Loucy (cell line): ENCODE results near the gene HS6ST3.

ENCODE experiments used
- H2AFZ ChIP-seq: fragments of 200-600 bp; sonication (generic); 2 replicates; pipeline ENCODE4 v1.6.0; 2016; ENCODE audit warnings: antibody characterized with exemption, mild to moderate bottlenecking, low read length, moderate library complexity
- H3F3A ChIP-seq: fragments of 200-600 bp; 2 replicates; pipeline ENCODE4 v1.6.0; 2016; ENCODE audit warnings: antibody characterized with exemption, low read depth, mild to moderate bottlenecking
- H3K27me3 ChIP-seq: fragments of 200-600 bp; sonication (generic); 2 replicates; pipeline ENCODE4 v1.6.1; 2014; ENCODE audit warnings: low read length, mild to moderate bottlenecking; ENCODE audit not compliant: insufficient read depth, poor library complexity, severe bottlenecking
- H3K36me3 ChIP-seq: fragments of 200-600 bp; sonication (generic); 2 replicates; pipeline ENCODE4 v1.6.1; 2016; ENCODE audit warnings: low read length; ENCODE audit not compliant: insufficient read depth
- H3K4me1 ChIP-seq: fragments of 200-600 bp; sonication (generic); 2 replicates; pipeline ENCODE4 v1.5.1; 2014; ENCODE audit warnings: low read length, mild to moderate bottlenecking; ENCODE audit not compliant: insufficient read depth, poor library complexity, severe bottlenecking
- H3K4me2 ChIP-seq: fragments of 200-600 bp; sonication (generic); 2 replicates; pipeline ENCODE4 v1.6.0; 2014; ENCODE audit warnings: antibody characterized with exemption, low read length, low read depth, mild to moderate bottlenecking; ENCODE audit not compliant: poor library complexity, severe bottlenecking
- H3K4me3 ChIP-seq: fragments of 200-600 bp; sonication (generic); 2 replicates; pipeline ENCODE4 v1.5.1; 2014; ENCODE audit warnings: low read length, mild to moderate bottlenecking, mixed read lengths; ENCODE audit not compliant: poor library complexity, severe bottlenecking
- H3K79me2 ChIP-seq: fragments of 200-600 bp; sonication (generic); 2 replicates; pipeline ENCODE4 v1.6.1; 2014; ENCODE audit warnings: low read length; ENCODE audit not compliant: insufficient read depth
- H3K9ac ChIP-seq: fragments of 200-600 bp; sonication (generic); 2 replicates; pipeline ENCODE4 v1.6.0; 2014; ENCODE audit warnings: mild to moderate bottlenecking, low read depth, low read length, moderate library complexity; ENCODE audit not compliant: poor library complexity, severe bottlenecking
- H3K9me2 ChIP-seq: fragments of 200-600 bp; sonication (generic); replicated peaks from 2 replicates; pipeline ENCODE4 v1.6.1; 2016; ENCODE audit warnings: low read depth, low read length, mixed read lengths
- H3K9me3 ChIP-seq: fragments of 200-600 bp; sonication (generic); 2 replicates; pipeline ENCODE4 v1.6.1; 2014; ENCODE audit warnings: mild to moderate bottlenecking, antibody characterized with exemption, low read length, low read depth; ENCODE audit not compliant: insufficient read depth
- H4K20me1 ChIP-seq: fragments of 200-600 bp; sonication (generic); 2 replicates; pipeline ENCODE4 v1.6.0; 2014; ENCODE audit warnings: antibody characterized with exemption, low read length, mild to moderate bottlenecking; ENCODE audit not compliant: insufficient read depth, poor library complexity, severe bottlenecking
- EZH2phosphoT487 ChIP-seq: fragments of 200-600 bp; IDR thresholded peaks from 2 replicates; pipeline ENCODE4 v1.6.1; 2018; ENCODE audit warnings: antibody characterized with exemption, mild to moderate bottlenecking, moderate library complexity, borderline replicate concordance
- TF ChIP-seq, protein P1 (sequence below): fragments of 200-600 bp; sonication (generic); conservative IDR thresholded peaks from 2 replicates; pipeline ENCODE4 v1.5.1; 2014; ENCODE audit warnings: mild to moderate bottlenecking, antibody characterized with exemption, low read length

The HS6ST3 gene

DNA sequence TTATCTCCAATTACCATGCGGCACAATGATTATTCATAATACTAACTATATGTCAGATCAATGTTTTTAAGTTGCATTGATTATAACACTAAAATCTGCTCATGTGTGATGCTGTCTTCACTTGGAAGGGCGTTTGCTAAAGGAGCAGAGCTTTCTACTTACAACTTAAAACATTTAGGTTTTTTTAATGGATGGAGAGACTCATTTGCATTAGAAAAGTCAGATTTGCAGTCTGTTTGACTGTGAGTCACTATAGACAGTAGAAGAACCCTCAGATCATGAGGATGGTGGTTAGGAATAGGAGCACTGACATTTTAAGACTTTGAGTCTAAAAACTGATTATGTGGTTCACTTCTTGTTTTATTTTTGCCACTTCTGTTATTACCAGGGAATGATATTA, 364.6 kb downstream of the HS6ST3 start:
- TF ChIP-seq, protein P1, sequence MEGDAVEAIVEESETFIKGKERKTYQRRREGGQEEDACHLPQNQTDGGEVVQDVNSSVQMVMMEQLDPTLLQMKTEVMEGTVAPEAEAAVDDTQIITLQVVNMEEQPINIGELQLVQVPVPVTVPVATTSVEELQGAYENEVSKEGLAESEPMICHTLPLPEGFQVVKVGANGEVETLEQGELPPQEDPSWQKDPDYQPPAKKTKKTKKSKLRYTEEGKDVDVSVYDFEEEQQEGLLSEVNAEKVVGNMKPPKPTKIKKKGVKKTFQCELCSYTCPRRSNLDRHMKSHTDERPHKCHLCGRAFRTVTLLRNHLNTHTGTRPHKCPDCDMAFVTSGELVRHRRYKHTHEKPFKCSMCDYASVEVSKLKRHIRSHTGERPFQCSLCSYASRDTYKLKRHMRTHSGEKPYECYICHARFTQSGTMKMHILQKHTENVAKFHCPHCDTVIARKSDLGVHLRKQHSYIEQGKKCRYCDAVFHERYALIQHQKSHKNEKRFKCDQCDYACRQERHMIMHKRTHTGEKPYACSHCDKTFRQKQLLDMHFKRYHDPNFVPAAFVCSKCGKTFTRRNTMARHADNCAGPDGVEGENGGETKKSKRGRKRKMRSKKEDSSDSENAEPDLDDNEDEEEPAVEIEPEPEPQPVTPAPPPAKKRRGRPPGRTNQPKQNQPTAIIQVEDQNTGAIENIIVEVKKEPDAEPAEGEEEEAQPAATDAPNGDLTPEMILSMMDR = no peak
- no peak for TF ChIP-seq EZH2phosphoT487
- Histone ChIP-seq H3K27me3 (no peaks in the 10 kb centered on the region), H3K4me1 (no peaks in the 10 kb centered on the region), H2AFZ (no peak overlapping the region), H3K36me3 (no peaks in the 10 kb centered on the region), H3K79me2 (no peaks in the 10 kb centered on the region), H3K9me3 (no peaks in the 10 kb centered on the region), H3K4me3 (no peak overlapping the region), H3K9ac (no peak overlapping the region), H3F3A (no peaks in the 10 kb centered on the region), H4K20me1 (no peaks in the 10 kb centered on the region), H3K4me2 (no peak overlapping the region), H3K9me2 (no peaks in the 10 kb centered on the region)

DNA sequence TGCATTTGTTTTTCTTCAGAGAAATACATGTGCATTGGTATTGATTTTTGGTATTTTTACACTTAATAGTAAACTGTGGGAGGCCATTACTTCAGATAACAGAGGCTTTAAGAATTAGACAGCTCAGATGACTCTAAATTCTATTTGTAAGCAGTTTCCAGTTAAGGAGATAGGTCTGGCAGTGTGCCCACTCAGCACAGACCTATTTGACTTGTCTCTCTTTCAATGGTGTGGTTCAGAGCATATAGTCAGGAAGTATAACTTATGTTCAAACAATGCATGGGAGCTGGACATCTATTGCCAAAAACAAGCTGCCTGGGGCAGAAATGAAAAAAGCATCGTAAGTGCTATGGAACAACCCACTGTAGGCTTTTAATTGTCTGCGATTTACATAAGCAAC, 370.7 kb downstream of the HS6ST3 start:
- H3K9me3 ChIP-seq = no peaks in the 10 kb centered on the region
- H3K79me2 ChIP-seq = no peaks in the 10 kb centered on the region
- H3K4me2 ChIP-seq = no peak overlapping the region
- no peaks in the 10 kb centered on the region for H3K4me1 ChIP-seq
- H3K9me2 ChIP-seq = no peaks in the 10 kb centered on the region
- H4K20me1 ChIP-seq = no peaks in the 10 kb centered on the region
- H2AFZ ChIP-seq = no peak overlapping the region
- no peaks in the 10 kb centered on the region for H3K36me3 ChIP-seq
- H3K4me3 ChIP-seq = no peak overlapping the region
- no peaks in the 10 kb centered on the region for H3K27me3 ChIP-seq
- H3F3A ChIP-seq = no peaks in the 10 kb centered on the region
- TF ChIP-seq EZH2phosphoT487 = no peak
- TF ChIP-seq, protein P1 = no peak
- no peak overlapping the region for H3K9ac ChIP-seq

DNA sequence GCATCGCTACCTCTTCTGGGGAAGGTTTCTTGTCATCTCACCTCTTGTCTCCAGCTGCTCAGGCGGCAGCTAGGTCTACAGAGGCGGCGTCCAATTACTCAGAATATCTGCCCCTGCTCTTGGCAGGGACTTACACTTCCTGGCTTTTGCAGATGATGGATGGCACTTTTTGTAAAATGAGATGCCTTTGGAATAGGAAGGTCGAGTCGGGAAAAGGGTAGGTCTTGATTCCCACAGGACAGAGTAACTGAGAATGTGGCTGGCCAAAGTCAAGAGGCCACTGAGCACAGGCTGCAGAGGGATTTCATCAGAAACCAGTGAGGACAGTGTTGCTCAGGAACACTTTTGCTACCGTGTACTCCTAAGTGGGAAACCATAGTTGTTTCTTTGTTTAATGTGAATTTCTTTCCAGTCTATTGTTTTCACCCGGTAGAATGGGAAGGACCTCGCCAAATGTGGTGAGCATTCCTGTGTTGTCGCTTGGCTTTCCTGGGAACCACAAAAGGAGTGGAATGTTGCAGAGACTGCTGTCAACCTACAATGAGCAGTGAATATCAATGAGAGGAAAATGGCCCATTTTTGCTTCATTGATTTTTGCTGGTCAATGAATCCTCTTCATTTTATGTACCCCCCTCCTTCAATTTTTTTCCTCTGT, 383.7 kb downstream of the HS6ST3 start:
- H3K27me3 ChIP-seq = no peaks in the 10 kb centered on the region
- no peaks in the 10 kb centered on the region for H3F3A ChIP-seq
- H3K9me3 ChIP-seq = no peaks in the 10 kb centered on the region; the same call in 1 of the 2 replicates
- TF ChIP-seq EZH2phosphoT487 = no peak
- TF ChIP-seq, protein P1 = no peak
- no peaks in the 10 kb centered on the region for H3K79me2 ChIP-seq
- H3K9me2 ChIP-seq = no peaks in the 10 kb centered on the region
- no peaks in the 10 kb centered on the region for H3K4me1 ChIP-seq
- H3K4me2 ChIP-seq = no peak overlapping the region
- no peak overlapping the region for H2AFZ ChIP-seq
- no peaks in the 10 kb centered on the region for H3K36me3 ChIP-seq
- no peaks in the 10 kb centered on the region for H4K20me1 ChIP-seq
- H3K4me3 ChIP-seq = no peak overlapping the region
- no peak overlapping the region for H3K9ac ChIP-seq
